Osteoblast (primary cell): ENCODE data around the gene GDI2. TPM values are rescaled to one million over a fixed set of nuclear protein-coding genes. Genes with fewer than 3 reads are reported as not detected.

Source experiments
- DNase-seq: peaks from one replicate; pipeline ENCODE4 v3.0.0; 2011; ENCODE audit warnings: low spot score, mixed read lengths; ENCODE audit not compliant: insufficient read length; ENCODE audit errors: missing footprints
- H2AFZ ChIP-seq: 2 replicates; pipeline ENCODE4 v1.6.0; 2011; ENCODE audit warnings: mild to moderate bottlenecking, low read length
- H3K27ac ChIP-seq: 2 replicates; pipeline ENCODE4 v1.5.1; 2011; ENCODE audit warnings: mild to moderate bottlenecking, low read depth, low read length, moderate library complexity
- H3K27me3 ChIP-seq: 2 replicates; pipeline ENCODE4 v1.6.0; 2012; ENCODE audit warnings: mild to moderate bottlenecking, control low read depth, inconsistent platforms, low read length, moderate library complexity; ENCODE audit not compliant: insufficient read depth
- H3K36me3 ChIP-seq: 2 replicates; pipeline ENCODE4 v1.5.1; 2011; ENCODE audit warnings: mild to moderate bottlenecking, low read length, control low read depth, moderate library complexity; ENCODE audit not compliant: insufficient read depth
- H3K4me1 ChIP-seq: 2 replicates; pipeline ENCODE4 v1.5.1; 2011; ENCODE audit warnings: mild to moderate bottlenecking, low read length, control low read depth, moderate library complexity; ENCODE audit not compliant: insufficient read depth
- H3K4me2 ChIP-seq: 2 replicates; pipeline ENCODE4 v1.6.0; 2011; ENCODE audit warnings: mild to moderate bottlenecking, low read length; ENCODE audit not compliant: insufficient read depth
- H3K4me3 ChIP-seq: fragments of 200-600 bp; sonication (generic); 3 replicates; pipeline ENCODE4 v1.5.1; 2012; ENCODE audit warnings: mild to moderate bottlenecking, low read length, inconsistent platforms; ENCODE audit not compliant: insufficient read depth
- H3K79me2 ChIP-seq: 2 replicates; pipeline ENCODE4 v1.6.0; 2012; ENCODE audit warnings: mild to moderate bottlenecking, low read length, control low read depth, inconsistent platforms; ENCODE audit not compliant: insufficient read depth
- H3K9me3 ChIP-seq: 2 replicates; pipeline ENCODE4 v1.5.1; 2011; ENCODE audit warnings: low read depth, low read length, control low read depth
- H4K20me1 ChIP-seq: 2 replicates; pipeline ENCODE4 v1.6.0; 2012; ENCODE audit warnings: mild to moderate bottlenecking, low read length, control low read depth; ENCODE audit not compliant: insufficient read depth
- CTCF ChIP-seq: IDR thresholded peaks from 2 replicates; pipeline ENCODE4 v1.5.1; 2011; ENCODE audit warnings: mild to moderate bottlenecking, low read depth, low read length, moderate library complexity; ENCODE audit errors: extremely low read depth
- total RNA-seq: library from RNA; depleted of rRNA; stranded (reverse); fragments of >200 nt; gene quantifications from 2 replicates; pipeline ENCODE4 v1.2.3, GENCODE V29; 2012

The GDI2 gene
- total RNA-seq, 1 donor: 684 TPM

- Histone ChIP-seq H2AFZ (no peak overlapping the region), H3K79me2 (peaks cover 100% of the 10 kb centered on the region), H3K4me1 (peaks cover 27% of the 10 kb centered on the region), H3K4me3 (no peak overlapping the region), H3K36me3 (peaks cover 10% of the 10 kb centered on the region), H4K20me1 (peaks cover 79% of the 10 kb centered on the region), H3K4me2 (no peak overlapping the region), H3K27me3 (no peaks in the 10 kb centered on the region), H3K9me3 (no peaks in the 10 kb centered on the region), H3K27ac (no peak overlapping the region)
- TF ChIP-seq CTCF: no peak
- DNase-seq: no peak
Measured at GRCh38 chr10:5806745-5807144, 6.5 kb downstream of the GDI2 start.

- no peak for TF ChIP-seq CTCF
- Histone ChIP-seq H3K27me3 (no peaks in the 10 kb centered on the region), H3K4me3 (no peak overlapping the region), H3K4me2 (no peak overlapping the region), H3K79me2 (peaks cover 100% of the 10 kb centered on the region), H3K36me3 (peaks cover 10% of the 10 kb centered on the region), H3K27ac (no peak overlapping the region), H4K20me1 (peaks cover 78% of the 10 kb centered on the region), H3K9me3 (no peaks in the 10 kb centered on the region), H3K4me1 (peaks cover 19% of the 10 kb centered on the region), H2AFZ (no peak overlapping the region)
- DNase-seq: no peak
Measured at GRCh38 chr10:5805711-5806110, 7.5 kb downstream of the GDI2 start.

- peaks cover 78% of the 10 kb centered on the region for H4K20me1 ChIP-seq
- no peak for DNase-seq
- H3K27me3 ChIP-seq: no peaks in the 10 kb centered on the region
- peaks cover 12% of the 10 kb centered on the region for H3K36me3 ChIP-seq
- H3K4me1 ChIP-seq: peaks cover 15% of the 10 kb centered on the region
- H3K9me3 ChIP-seq: no peaks in the 10 kb centered on the region
- no peak overlapping the region for H2AFZ ChIP-seq
- H3K4me2 ChIP-seq: no peak overlapping the region
- H3K27ac ChIP-seq: no peak overlapping the region
- H3K4me3 ChIP-seq: no peak overlapping the region
- H3K79me2 ChIP-seq: peaks cover 100% of the 10 kb centered on the region
- no peak for TF ChIP-seq CTCF
Measured at GRCh38 chr10:5805260-5805659, 8.0 kb downstream of the GDI2 start.

GRCh38 chr10:5804386-5804785 lies 8.8 kb downstream of the GDI2 start:
- Histone ChIP-seq H3K27me3 (no peaks in the 10 kb centered on the region), H3K27ac (no peak overlapping the region), H3K36me3 (peaks cover 21% of the 10 kb centered on the region), H3K4me2 (no peak overlapping the region), H3K9me3 (no peaks in the 10 kb centered on the region), H3K79me2 (peaks cover 100% of the 10 kb centered on the region), H4K20me1 (peaks cover 75% of the 10 kb centered on the region), H2AFZ (no peak overlapping the region), H3K4me1 (peaks cover 6% of the 10 kb centered on the region), H3K4me3 (no peak overlapping the region)
- DNase-seq: no peak
- no peak for TF ChIP-seq CTCF
